HG03039 (cell line): ENCODE results near the gene SOD3.

Experiments used
- ATAC-seq: cut with Tn5 transposase; IDR thresholded peaks from one replicate; pipeline ENCODE4 v1.9.1; 2021; ENCODE audit warnings: mild to moderate bottlenecking, moderate library complexity; ENCODE audit not compliant: unreplicated experiment

SOD3 gene

DNA sequence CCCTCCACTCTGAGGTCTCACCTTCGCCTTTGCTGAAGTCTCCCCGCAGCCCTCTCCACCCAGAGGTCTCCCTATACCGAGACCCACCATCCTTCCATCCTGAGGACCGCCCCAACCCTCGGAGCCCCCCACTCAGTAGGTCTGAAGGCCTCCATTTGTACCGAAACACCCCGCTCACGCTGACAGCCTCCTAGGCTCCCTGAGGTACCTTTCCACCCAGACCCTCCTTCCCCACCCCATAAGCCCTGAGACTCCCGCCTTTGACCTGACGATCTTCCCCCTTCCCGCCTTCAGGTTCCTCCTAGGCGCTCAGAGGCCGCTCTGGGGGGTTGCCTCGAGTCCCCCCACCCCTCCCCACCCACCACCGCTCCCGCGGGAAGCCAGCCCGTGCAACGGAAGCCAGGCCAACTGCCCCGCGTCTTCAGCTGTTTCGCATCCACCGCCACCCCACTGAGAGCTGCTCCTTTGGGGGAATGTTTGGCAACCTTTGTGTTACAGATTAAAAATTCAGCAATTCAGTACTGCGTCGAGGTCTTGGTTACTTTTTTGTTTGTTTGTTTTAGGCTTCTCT lies 5.0 kb downstream of the SOD3 start:
- ATAC-seq, result no peak

DNA sequence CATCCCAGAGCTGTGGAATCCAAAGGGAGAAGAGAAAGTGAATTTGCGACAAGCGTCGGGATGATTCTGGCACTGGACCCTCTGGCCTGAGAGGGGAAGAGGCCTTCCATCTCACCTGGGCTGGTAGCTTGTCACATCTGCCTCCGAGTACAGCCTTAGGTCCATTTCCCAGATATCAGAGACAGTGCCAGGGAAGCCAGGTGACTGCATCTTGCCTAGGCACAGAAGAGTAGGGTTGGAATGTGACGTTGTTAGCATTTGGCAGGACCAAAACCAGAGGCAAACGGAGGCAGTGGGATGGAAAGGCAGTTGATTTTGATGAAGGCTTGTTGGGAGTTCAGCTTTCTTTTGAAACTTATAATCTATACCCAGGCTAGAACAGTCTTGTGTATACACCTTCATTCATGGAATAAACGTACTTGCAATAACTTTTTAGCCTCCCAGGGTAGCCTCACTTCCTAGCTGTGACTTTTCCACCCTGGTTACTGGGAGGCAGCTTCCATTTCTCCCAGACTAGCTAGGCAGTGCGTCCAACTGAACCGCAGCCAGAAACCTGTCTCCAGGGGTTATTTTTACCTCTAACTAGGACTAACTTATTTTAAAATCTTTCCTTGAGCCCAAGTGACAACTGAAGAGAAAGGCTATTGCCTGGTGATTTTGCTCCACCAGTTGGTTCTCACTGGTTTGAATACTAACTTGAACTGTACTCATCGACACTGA lies 5.9 kb downstream of the SOD3 start:
- no peak for ATAC-seq

DNA sequence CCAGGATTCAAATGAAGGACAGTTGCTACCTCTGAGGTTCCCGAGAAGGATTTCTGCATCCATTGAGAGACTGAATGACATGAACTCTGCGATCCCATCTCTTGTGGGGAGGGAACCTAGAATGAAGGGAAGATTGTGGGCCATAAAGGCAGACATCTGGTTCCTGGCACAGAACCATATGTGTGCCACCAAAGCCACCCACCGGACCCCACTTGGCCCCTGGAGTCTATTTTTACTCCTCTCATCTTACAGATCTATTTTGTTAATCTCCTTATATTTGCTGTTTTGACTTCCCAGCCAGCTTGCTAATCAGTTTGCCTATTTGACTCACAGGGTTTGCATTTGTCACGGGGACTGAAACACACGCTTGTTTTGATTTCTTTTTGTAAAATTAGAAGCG lies 7.3 kb downstream of the SOD3 start:
- ATAC-seq, result no peak

DNA sequence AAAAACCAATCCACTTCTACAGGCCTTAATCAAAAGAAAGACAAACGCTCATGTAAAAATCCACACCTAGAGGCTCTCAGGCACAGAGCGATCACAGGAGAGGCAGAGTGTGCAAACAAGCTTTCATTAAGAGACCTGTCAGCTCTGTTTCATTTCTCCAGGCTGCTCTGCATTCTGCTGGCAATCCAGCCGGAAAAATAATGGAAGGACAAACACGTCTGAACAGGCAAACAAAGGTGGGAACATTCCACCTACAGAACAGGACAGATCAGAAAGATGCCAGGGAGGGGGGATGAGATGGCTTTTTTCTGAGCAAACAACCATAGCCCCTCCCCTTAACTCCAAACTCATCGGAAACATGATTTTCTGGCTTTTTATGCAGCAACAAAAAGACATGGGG lies 9.7 kb downstream of the SOD3 start:
- no peak for ATAC-seq

DNA sequence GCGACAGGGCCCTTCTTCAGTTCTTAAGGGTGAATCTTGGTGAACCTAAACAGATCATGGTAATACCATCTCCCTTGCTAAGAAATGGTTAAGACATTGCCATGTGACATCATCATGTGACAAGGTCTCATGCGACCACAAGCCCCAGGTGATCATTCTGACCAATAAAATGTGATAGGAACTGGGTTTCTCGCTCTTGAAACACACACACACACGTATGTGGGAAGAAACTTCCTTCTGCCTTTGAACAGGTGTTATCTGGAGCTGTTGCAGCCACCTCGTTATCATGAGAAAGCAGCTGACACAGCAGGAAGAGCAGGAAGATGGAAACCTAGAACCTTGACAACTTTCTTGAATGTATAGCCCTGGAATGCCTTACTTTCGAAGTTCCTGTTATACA lies 10.2 kb downstream of the SOD3 start:
- no peak for ATAC-seq

DNA sequence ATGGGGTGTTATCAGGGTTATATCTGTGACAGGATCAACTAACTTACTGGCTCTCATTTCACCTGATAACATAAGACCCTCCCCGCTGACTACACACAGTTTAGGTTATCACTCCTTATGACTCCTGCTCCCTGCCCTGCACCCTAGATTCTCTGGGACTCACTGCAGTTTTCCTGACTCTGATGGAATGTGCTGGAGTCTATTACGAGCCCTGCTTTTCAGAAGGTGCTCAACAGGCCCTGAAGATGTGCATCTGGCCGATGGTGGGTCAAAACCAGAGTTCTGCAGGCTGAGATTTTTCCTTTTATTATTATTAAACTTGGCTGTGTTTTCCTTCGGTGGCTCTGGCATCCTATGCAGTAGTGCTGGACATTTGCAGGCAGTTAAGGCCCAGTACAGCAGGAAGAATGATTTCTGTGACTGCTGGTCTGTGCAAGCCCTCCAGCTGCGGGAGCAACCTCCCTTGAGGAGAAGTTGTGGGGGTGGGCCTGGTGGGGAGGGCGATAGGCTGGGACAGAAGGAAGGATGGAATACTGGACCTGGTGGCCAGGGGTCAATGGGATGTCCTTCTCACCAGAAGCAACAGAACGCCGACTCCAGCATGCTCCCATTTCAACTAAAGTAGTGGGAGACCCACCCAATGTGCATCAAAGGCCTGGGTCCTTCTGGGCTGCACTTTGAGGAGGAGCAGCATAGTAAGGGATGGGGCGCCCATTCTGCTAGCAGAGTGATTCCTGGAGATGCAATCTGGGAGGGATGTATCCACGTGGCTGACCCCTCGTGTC lies 11.0 kb downstream of the SOD3 start:
- ATAC-seq, result no peak

DNA sequence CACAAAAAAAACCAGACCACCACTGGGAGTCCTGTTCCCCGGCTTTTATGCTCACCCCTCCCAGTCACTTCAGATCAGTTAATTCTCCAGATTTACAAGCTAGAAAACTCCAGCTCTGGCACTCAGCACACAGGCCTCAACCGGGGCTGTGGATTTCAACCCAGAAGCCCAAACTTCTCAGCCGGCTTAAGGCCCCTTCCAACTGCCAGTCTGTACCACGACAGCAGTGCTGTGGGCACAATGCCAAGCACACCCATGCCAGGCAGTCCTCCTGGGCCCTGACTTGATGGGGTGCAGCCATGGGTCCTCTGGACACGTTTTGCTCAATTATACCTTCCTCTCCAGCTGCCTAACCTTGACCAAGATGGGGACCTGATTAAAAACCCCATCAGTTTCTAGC lies 12.2 kb downstream of the SOD3 start:
- ATAC-seq, result no peak

DNA sequence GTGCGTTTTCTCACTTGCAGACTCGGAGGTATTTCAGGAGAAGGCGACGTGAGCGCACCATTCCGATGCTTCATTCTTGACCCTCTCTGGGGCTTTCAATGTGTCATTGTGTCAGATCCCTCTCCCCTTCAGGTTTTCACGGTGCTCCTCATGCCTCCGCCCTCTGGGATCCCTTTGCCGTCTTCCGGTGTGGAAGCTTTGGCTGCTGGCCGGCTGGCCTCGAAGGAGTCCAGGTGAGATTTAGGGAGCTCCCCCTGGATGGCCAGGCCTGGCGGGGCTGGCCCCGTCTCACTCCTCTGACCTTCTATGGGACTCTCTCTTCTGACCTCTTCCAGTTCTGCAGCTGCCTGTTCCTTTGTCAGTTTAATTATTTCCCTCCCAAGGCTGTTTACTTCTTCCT lies 12.9 kb downstream of the SOD3 start:
- ATAC-seq, result no peak

DNA sequence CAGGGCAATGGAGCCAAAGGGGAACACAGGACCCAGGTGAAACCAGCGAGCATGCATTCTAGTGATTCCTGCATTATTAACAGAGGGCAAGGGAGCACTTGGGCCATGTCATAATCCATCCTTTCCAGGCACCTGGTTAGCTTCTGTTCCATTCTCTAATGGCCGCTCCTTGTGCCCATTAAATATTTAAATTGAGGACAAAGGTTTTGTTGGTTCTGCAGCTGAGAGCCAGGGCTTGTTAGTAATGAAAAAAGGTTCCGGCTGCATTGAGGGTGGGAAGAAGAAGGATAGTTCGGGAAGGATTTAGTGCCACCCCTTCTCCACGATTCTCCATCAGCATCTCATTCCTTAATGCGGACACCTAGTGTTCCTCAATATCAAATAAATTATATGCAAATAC lies 13.6 kb downstream of the SOD3 start:
- no peak for ATAC-seq

DNA sequence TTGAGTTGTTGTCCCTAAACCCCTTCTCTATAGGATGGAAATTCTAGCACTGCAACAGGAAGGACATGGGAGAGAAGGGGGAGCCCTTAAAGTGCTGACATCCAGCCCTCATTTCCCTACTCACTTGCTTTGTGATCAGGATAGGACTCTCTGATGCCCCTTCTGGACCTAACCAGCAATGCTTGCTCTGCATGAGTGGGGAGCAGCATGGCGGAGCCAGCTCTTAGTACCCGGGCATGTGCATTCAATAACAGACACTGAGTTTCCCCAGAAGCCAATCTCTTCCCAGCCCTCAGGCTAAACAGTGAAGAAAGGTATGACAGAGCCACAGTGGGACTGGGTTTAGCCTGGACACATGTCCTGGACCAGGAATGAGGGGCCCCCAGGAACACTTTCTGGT lies 14.0 kb downstream of the SOD3 start:
- ATAC-seq, result no peak

DNA sequence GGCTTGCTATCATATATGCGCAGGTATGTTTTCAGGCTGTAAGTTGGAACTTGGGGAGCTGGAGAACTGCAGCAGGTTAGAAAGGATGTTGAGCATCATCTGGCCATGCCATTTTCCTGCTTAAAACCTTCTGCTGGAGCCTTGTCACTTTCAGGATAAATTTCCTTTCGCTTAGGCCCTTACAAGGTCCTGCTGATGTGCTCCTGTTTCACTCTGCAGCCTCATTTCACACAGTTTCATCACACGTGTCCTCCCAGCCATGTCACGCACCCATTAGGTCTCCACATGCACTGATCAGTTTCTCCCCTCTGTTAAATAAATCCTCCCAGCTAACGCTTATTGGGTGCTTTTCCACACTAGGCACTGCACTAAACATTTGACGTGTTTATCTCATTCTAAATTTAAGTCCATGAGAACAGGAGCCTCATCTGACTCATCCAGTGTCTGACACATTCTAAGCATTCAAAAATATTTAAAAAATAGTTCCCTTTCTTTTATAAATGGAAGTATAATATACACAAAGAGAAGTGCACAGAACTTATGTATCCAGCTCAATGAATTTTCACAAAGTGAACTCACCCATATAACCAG lies 14.5 kb downstream of the SOD3 start:
- ATAC-seq, result no peak

DNA sequence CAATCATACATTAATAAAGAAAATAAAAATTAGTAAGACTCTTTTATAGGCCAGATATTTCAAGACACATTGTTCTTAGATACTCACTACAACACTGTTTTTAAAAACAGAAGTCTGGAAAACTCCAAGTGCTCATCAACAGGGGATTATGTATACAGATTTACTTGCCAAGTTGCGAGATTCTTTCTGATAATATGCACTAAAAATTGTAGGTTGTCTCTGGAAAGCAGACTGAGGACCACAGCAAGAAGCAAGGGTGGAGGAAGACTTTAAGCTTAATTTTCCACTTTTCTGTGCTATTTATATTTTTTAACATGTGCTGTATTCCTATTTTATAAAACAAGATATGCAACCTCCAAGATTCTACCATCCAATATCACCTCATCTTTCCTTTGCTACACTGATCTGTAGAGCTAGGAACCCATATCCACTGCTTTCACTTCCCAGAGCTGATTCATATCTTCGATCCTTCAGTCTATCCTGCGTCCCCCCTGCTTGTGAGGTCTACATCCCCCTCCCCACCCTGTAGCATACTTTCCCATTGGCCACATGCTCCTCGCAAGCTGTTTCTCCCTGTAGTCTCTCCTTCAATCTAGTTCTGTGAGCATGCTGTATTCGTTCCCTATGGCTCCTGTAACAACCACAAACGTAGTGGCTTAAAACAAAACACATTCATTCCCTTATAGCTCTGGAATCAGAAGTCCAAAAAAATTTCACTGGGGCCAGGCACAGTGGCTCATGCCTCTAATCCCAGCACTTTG lies 15.7 kb downstream of the SOD3 start:
- ATAC-seq, result no peak

DNA sequence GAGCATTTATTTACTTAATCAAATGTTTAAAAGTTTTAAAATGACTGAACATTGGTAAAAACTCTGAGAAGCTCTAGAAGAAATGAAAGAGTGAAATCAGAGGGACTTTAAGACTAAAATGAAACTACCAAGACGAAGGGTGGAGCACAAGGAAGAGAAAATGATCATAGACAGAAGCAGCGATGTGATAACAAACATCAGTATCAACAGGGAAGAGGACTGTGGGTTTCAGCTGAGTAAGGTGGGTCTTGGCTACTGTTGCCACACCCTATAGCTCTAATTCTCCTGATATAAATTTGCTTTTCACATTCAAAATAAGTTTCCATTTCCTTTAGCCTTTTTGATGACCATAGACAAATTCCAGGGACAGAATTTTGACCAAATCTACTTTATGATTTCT lies 18.4 kb downstream of the SOD3 start:
- no peak for ATAC-seq

DNA sequence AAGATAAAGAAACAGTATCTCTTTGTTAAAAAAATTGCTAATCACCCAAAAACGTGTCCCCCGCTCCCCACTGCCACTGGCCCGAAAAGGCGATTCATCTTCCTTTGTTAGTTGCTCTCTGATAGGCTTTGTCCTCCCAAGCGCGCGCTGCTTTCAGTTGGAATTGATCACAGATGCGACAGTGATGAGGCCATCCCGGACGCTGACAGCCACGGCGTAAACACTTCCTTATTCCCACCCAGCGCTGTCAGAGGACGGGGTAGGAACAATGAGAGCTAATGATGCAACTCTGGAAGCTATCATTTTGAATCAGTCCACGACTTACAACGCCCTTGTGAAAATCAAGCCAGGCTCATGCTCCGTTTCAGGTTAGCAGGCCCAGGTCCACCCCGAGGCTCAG lies 21.4 kb downstream of the SOD3 start:
- ATAC-seq, result no peak

DNA sequence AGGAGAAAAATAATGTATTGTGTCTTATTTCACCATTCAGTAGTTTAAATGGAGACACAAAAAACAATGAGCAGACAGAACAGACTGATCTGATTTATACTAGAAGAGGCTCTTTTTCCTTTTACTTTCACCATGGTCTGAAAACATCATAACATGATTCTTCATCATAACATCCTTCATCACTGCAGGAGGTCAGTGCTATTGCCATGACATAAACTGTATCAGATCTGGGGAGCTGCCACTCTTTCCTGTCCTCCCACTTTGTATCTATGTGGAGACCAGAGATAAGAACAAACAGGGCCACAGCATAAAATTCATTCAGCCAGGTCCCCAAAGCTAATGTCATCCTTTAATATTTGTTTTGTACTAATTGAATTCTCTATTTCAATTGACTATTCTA lies 25.2 kb downstream of the SOD3 start:
- ATAC-seq, result no peak

DNA sequence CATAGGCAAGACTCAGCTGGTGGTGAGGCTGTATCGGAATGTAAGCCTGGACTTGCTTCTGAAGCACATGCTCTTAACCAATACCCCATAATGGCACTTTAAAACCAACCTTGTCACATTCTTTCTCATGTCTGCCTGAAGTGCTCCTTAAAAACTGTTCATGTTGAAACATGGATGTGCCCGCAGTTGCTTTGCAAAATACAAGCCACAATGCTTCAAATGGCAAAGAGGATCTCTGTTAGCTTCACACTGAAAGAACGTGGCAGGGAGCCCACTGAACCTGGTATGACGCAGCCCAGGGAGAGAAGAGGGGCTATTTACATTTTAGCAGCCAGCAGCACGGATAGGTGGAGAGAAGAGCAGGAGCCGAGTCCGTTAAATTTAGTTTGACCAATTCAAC lies 29.3 kb downstream of the SOD3 start:
- no peak for ATAC-seq

DNA sequence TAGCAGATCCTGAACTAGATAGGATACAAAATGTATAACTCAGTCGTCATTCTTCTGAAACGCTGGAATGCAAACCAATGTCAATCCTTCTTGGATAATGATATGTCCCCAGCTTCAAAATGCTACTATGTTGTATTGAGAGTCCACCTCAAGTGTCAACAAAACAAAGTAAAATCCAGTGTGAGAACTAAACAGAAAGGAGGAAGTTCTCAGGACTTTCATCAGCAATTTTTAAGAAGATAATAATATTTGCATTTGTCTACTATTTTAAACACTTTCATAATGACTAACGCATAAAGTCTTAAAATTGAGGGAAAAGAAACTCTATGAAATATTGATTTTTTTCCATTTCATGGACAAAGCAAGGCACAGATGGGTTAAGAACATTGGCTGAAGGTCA lies 36.3 kb downstream of the SOD3 start:
- no peak for ATAC-seq

DNA sequence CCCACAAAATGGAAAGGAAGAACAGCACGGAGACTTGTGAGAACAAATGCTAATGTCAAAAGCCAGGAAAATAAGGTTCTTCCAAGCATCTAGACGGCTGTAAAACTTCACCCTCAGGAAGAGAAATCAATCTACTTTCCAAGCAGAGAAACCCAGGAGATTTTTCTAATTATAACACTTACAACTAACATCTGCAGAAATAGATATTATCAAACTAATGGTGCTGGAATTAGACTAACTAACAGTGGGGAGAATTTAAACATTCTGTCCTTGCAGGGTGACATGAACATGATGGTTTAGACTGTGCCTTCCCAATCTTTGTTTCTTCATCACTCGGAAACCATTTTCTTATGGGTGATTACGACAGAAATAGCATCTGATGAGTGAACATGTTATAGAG lies 40.3 kb downstream of the SOD3 start:
- ATAC-seq, result no peak

DNA sequence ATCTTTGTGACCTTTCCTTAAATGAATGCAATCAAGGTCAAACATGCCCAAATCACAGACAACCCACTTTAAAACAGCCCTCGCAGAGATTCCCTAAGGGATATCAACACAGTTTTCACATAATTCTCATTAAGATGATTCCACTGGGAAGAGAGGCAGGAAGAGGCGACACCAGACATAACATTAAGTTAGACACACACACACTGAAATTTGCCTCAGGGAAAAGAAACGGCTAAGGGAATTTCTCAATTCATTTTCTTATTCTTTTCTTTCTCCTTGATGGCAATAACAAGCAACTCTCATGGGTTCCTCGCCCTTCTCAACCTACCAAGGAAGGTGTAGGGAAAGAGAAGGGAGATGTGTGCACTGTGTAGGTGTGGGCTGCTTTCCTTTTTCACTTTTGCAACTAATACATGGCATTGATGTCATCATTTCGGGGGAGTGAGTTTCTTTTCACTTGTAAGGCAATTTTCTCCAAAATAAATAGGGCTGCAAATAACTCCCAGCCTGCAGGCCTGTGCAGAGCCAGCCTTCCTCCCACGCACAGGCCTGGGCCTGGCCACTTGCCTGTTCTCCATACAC lies 41.4 kb downstream of the SOD3 start:
- ATAC-seq, result no peak

DNA sequence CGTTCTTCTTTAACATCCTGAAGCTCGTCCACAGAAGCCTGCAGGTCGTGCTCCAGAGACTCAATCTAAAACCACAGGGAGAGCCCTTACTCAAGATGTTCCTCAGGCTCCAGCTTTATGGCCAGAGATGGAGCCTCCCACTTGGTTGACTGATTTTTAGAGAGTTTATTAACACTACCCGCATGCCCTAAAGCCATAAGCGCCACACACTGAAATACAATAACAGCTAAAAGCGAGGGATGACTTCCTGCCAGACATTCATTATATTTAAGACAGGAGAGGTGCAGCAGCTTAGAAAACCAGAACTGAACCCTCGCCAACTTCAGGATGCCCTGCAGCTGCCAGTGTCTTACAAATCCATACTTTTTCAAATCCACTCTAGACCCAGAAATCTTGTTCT lies 42.0 kb downstream of the SOD3 start:
- no peak for ATAC-seq

DNA sequence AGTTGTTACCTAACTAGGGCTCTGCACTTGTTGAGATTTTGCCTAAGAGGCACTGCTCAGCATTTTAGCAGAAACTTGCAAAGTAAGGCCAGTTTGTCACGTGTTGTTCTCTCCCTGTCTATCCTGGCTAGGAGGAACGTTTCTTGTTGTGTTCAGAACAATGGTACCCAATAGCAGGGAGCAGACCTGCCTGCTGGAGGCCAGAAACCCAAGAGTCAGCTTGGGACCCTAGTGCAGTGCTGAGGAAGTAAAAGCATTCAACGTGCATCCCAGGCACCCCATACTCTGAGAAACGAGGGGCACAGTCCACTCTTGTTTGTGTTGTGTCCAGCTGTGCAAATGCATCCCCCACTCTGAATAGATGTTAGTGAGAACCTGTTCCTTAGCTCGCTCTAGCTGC lies 42.4 kb downstream of the SOD3 start:
- ATAC-seq, result no peak
